ENCODE results near the gene LENG1. TPM values are rescaled to one million over a fixed set of nuclear protein-coding genes. Genes with fewer than 3 reads are reported as not detected.

LENG1 gene
- total and polyA plus RNA-seq, 2 donors (not counting 3 experiments of a cell fraction or from before 2014, with no cell fraction given) = 3.0 to 5.0 TPM

- no peaks in the 10 kb centered on the region for H3K4me1 ChIP-seq (ENCODE audit: control insufficient read depth, extremely low read depth, insufficient read depth, low read length)
- FAIRE-seq = no peak
- peaks cover 12 to 50% of the 10 kb centered on the region in 2 experiments for H3K36me3 ChIP-seq (ENCODE audit: control insufficient read depth in 2 of 2, extremely low read depth in 1 of 2, insufficient read depth in 2 of 2, low read length in 2 of 2)
- H3K79me2 ChIP-seq (ENCODE audit: control insufficient read depth, insufficient read depth, low read length) = no peaks in the 10 kb centered on the region
- H3K27ac ChIP-seq (ENCODE audit: insufficient read depth, low read depth, low read length) = no peak overlapping the region
- H3K9ac ChIP-seq (replicated peaks; ENCODE audit: extremely low read depth, insufficient read depth, low read length) = no peak overlapping the region
- no peak for TF ChIP-seq JUN (IDR thresholded peaks at IDR 0.05; ENCODE audit: borderline replicate concordance, insufficient read depth, insufficient read length, low read depth)
- TF ChIP-seq POLR2A (IDR thresholded peaks at IDR 0.05; ENCODE audit: low read depth, low read length) = no peak
- no peak for TF ChIP-seq GATA2 (IDR thresholded peaks at IDR 0.05; ENCODE audit: insufficient read depth, insufficient read length, low read depth, low read length)
- no peak for TF ChIP-seq EZH2 (IDR thresholded peaks at IDR 0.05; ENCODE audit: borderline replicate concordance, low read depth, low read length, severe bottlenecking)
- no peak for TF ChIP-seq CTCF (IDR thresholded peaks at IDR 0.05; ENCODE audit: extremely low read depth in 1 of 2, insufficient read depth in 1 of 2, low read depth in 1 of 2, low read length in 2 of 2)
- TF ChIP-seq MAX (IDR thresholded peaks at IDR 0.05; ENCODE audit: insufficient read depth, insufficient read length) = no peak
- TF ChIP-seq FOS (IDR thresholded peaks at IDR 0.05; ENCODE audit: borderline replicate concordance, insufficient read depth, low read length) = no peak
- no peak for TF ChIP-seq POLR2AphosphoS5 (IDR thresholded peaks at IDR 0.05; ENCODE audit: insufficient read depth, low read depth, low read length)
- TF ChIP-seq MYC (IDR thresholded peaks at IDR 0.05; ENCODE audit: low read depth, low read length) = no peak
- no peak overlapping the region for H2AFZ ChIP-seq (ENCODE audit: low read depth, low read length)
- intact Hi-C loops (cut with micrococcal nuclease) = no loop called here
- no peaks in the 10 kb centered on the region for H3K9me1 ChIP-seq (replicated peaks; ENCODE audit: control insufficient read depth, extremely low read depth, insufficient read depth, low read length)
- no peaks in the 10 kb centered on the region for H4K20me1 ChIP-seq (replicated peaks; ENCODE audit: control insufficient read depth, extremely low read depth, insufficient read depth, low read length)
- no TSS peak for BruUV-seq (replicated peaks)
- H3K4me3 ChIP-seq (replicated peaks in 1 of 3; ENCODE audit: insufficient read depth in 1 of 3, low read depth in 1 of 3, low read length in 3 of 3) = no peak overlapping the region
- no peak for DNase-seq (ENCODE audit: low read depth, low spot score)
- H3K27me3 ChIP-seq (ENCODE audit: control insufficient read depth in 2 of 2, insufficient read depth in 2 of 2, low read length in 2 of 2) = no peaks in the 10 kb centered on the region
- no peaks in the 10 kb centered on the region for H3K9me3 ChIP-seq (replicated peaks; ENCODE audit: control insufficient read depth, insufficient read depth, low read length)
- POLR2A ChIA-PET = no interaction called here
- no peak overlapping the region for H3K4me2 ChIP-seq (ENCODE audit: insufficient read depth, low read length)
- dilution Hi-C loops (cut with MboI; ENCODE audit: extremely low pct_ligation_motif_present, low sequenced_read_pairs) = no loop called here
- CTCF ChIA-PET = no interaction called here
Measured at GRCh38 chr19:54127688-54128440, 31.7 kb downstream of the LENG1 start.
